GM18858 (cell line): Measurements from ENCODE around the gene PPP1CB.
A peak's percentile ranks its signal among the peaks of the same experiment; 100 is the strongest.
"Not testable (repeated sequence)": the region's sequence is repeated elsewhere in the genome, so short reads cannot be mapped to it uniquely, and the experiment has no call there.

ENCODE experiments used
- ATAC-seq: cut with Tn5 transposase; IDR thresholded peaks from one replicate; pipeline ENCODE4 v1.9.1; 2021; ENCODE audit not compliant: unreplicated experiment

The PPP1CB gene

GRCh38 chr2:28742619-28743018 lies 9.0 kb upstream of the PPP1CB start:
- ATAC-seq: not testable (repeated sequence)

DNA sequence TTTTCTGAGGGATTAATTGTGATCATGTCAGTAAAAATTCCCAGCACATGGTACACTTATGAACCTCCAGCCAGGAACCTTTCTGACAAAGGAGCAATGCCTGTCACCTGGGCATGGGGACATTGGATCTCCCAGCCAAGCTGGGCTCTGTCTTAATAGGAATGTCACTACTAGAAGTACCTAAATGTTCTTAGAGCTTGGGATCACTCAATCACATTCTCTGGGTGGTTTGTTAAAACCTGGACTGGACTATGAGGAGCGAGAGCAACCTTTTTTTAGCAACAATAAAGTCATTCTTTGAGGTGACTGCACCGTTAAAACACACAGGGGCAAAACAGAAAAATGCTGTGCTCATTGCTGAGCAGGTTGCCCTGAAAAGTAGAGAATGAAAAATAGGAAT lies 6.4 kb upstream of the PPP1CB start:
- no peak for ATAC-seq

GRCh38 chr2:28745876-28746275 lies 5.8 kb upstream of the PPP1CB start:
- no peak for ATAC-seq

DNA sequence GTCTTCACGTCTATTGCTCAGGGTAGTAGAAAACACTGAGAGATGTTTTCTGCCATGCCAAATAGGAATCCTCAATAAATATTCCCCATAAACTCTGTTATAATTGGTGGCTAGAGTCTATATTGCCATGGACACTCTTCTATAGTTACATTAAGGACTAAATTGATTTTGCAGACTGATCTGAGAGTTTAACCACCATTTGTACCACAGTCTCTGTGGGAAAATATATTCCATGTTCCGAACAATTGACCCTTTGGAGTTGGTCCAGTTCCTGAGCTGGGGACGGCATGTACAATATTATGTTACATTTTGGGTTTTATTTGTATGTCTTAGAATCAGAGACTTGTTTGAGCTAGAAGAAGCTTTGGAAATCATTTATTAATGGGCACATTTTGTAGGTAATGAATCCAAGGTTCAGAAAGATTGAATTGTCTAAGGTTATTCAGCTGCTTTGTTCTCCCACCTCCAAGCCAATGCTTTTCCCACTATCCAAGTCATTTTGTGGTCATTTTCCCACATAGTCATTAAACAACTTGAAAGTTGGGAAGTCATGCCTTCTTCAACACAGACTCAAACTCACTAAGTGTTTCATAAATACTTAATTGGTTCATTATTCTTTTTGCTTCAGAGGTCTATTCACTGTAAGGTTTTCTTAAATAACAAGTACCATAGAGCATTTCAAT lies 5.1 kb upstream of the PPP1CB start:
- no peak for ATAC-seq

GRCh38 chr2:28747714-28748113 lies 3.9 kb upstream of the PPP1CB start:
- ATAC-seq: no peak

- ATAC-seq: no peak
Measured at GRCh38 chr2:28748176-28748575, 3.5 kb upstream of the PPP1CB start.

DNA sequence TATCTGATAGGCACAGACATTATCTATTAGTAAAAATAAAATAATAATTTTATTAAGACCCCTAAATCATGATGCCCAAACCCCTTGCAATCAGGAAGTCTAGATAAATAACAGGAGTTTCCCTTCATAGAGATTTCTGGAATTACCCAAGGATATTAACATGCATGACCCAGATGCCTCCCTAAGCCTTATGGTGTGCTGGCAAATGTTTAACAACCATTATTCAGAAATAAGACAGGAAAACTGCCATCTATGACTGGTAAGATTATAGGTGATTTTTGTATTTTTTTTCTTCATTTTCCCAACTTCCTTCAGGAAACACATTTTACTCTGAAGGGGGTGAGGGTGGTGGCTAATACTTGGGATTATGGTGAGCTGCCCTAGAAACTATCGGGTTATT lies 2.7 kb upstream of the PPP1CB start:
- no peak for ATAC-seq

DNA sequence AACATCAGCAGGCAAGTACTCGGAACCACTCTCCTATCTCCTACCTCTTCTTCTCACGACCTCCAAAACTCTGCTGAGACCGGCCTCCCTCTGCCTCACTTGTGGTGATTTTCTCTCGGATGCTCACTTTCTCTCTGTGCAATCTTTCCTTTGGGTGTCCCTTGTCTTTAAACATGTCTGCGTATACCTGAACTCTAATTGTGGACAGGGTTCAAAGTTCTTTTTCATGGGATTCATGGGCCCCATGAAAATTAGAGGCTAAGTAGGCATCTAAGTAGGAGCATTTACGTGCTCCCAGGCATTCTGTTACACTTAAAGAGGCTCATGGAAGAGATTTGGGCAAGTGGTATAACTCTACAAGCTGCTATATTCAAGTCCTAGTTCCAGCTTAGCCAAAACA lies 2.1 kb upstream of the PPP1CB start:
- ATAC-seq: no peak

- no peak for ATAC-seq
Measured at GRCh38 chr2:28750316-28751251, 1.0 kb upstream of the PPP1CB start.

GRCh38 chr2:28751956-28752630 lies 463 bp downstream of the PPP1CB start:
- peak; percentile 12 for ATAC-seq

DNA sequence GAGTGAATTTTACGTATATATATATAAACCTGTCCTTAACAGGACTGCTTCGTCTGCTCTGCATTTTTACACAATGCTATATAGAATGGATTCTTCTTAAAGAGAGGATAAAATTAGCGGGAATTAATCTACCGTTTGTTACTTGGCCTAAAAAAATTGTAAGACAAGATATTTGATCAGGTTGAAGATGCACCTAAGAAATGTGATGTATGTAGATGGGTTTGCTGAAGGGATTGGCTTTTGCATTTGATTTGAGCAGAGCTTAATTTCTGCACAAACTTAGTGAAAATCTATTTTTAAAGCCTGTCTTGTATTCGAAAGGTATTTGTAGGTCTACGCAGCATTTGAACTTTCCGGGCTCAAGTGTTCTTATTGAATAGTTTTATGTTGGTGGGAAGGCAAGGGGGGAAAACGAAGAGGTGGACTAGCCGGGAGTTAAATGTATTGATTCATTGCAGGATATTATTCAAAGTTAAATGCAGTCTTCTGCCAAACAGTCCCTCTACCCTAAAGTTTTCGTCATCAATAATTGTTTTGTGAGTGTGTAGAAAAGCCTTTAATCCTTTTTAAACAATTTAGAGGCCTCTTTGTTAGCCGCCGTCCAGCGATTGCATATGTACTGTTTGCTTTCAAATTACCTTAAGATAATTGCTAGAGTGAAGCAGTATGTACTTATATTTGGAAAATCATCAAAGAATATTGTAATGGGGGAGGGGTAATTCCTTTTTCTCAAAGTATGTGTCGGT lies 1.2 kb downstream of the PPP1CB start:
- no peak for ATAC-seq

GRCh38 chr2:28754321-28754720 lies 2.7 kb downstream of the PPP1CB start:
- ATAC-seq: no peak

DNA sequence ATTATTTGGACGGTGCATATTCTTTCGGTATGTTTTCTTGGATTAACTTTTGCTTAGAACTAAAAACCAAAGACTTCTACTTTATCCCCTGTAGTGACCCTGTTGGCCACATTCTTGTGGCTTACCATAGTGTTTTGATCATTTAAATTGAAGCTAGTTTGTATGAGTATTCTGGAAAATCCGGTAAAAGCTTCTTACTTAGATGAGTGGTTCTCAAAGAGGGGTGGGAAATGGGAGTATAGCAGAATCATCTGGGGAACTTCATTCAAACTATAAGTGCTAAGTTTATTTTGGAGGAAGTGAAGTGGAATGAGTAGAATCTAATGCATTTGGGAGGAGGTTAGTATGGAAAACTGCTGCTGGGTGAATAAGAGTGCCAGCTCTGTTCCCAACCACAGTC lies 3.8 kb downstream of the PPP1CB start:
- ATAC-seq: no peak

GRCh38 chr2:28758459-28758858 lies 6.8 kb downstream of the PPP1CB start:
- no peak for ATAC-seq

DNA sequence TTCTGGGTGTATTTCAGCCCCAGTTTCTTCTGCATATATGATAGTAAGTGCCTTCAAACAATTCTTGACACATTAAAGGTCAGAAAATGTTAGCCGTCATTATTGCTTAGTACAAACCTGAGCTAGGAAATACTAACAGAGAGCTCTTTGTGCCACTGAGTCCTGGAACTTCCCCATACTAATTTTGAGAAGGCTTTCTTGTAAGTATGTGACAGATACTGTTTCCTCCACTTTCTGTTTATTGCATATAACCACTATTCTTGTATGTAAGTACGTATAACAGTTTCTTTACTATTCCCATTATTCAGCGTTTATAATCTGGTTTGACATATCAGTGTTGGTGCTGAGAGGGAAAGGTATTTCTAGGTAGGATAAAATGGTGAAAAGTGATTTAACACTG lies 9.8 kb downstream of the PPP1CB start:
- no peak for ATAC-seq

GRCh38 chr2:28764909-28765711 lies 13.5 kb downstream of the PPP1CB start:
- ATAC-seq: no peak

GRCh38 chr2:28766070-28766469 lies 14.4 kb downstream of the PPP1CB start:
- no peak for ATAC-seq

- no peak for ATAC-seq
Measured at GRCh38 chr2:28767337-28767736, 15.7 kb downstream of the PPP1CB start.

GRCh38 chr2:28768422-28768821 lies 16.8 kb downstream of the PPP1CB start:
- no peak for ATAC-seq

GRCh38 chr2:28768952-28769351 lies 17.3 kb downstream of the PPP1CB start:
- no peak for ATAC-seq
